OCI-LY3 (cell line): ENCODE measurements around the gene NEB.

Source experiments
- EZH2phosphoT487 ChIP-seq: fragments of 200-600 bp; shearing (Covaris generic); IDR thresholded peaks from 2 replicates; pipeline ENCODE4 v1.6.1; 2018; ENCODE audit warnings: antibody characterized with exemption, mixed run types, low read depth
- TF ChIP-seq, protein P1 (sequence below): fragments of 200-600, 300-600 bp; sonication (generic); IDR thresholded peaks from 2 replicates; pipeline ENCODE4 v1.5.1; 2014; ENCODE audit warnings: antibody characterized with exemption, low read length, low read depth

DNA sequence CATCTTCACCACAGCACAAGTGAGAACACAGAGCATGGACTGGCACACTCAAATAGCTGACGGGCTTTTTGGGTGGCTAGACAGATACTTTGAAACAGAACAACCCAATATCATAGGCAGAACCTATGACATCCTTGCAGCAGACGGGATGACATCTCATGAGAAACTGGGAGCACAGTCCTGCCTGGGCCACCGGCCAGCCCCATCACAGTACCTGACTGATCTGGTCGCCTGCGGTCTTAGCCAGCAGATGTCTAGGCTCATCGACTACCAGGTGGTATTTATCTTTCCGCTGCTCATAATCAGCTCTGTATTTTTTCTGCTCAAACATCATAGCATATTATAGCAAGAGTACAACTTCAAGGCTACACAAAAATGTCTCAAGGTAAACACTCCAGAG lies 200.3 kb downstream of the NEB start:
- TF ChIP-seq, protein P1, sequence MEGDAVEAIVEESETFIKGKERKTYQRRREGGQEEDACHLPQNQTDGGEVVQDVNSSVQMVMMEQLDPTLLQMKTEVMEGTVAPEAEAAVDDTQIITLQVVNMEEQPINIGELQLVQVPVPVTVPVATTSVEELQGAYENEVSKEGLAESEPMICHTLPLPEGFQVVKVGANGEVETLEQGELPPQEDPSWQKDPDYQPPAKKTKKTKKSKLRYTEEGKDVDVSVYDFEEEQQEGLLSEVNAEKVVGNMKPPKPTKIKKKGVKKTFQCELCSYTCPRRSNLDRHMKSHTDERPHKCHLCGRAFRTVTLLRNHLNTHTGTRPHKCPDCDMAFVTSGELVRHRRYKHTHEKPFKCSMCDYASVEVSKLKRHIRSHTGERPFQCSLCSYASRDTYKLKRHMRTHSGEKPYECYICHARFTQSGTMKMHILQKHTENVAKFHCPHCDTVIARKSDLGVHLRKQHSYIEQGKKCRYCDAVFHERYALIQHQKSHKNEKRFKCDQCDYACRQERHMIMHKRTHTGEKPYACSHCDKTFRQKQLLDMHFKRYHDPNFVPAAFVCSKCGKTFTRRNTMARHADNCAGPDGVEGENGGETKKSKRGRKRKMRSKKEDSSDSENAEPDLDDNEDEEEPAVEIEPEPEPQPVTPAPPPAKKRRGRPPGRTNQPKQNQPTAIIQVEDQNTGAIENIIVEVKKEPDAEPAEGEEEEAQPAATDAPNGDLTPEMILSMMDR = no peak
- TF ChIP-seq EZH2phosphoT487 = no peak
